ENCODE measurements around the gene RYR1.
"Not testable (repeated sequence)": the region's sequence is repeated elsewhere in the genome, so short reads cannot be mapped to it uniquely, and the experiment has no call there.

Gene RYR1

GRCh38 chr19:38626401-38626800 is 192.9 kb downstream of the RYR1 start:
- no peak for DNase-seq

DNA sequence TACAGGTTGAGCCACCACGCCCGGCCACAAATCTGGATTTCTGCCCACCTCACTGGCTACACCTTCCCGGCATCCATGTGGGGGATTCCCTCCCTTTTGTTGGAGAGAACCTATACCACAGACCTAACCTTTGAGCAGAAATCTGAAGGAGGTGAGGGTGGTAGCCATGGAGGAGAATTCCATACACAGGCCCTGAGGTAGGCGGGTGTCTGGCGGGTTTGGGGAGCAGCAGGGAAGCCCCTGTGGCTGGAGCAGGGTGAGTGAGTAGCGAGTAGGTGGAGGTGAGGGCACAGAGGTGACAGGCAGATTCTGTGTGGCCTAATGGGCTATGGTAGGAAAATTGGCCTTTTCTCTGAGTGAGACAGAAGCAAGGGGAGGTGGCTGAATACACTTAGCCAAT is 196.1 kb downstream of the RYR1 start:
- no peak for DNase-seq

DNA sequence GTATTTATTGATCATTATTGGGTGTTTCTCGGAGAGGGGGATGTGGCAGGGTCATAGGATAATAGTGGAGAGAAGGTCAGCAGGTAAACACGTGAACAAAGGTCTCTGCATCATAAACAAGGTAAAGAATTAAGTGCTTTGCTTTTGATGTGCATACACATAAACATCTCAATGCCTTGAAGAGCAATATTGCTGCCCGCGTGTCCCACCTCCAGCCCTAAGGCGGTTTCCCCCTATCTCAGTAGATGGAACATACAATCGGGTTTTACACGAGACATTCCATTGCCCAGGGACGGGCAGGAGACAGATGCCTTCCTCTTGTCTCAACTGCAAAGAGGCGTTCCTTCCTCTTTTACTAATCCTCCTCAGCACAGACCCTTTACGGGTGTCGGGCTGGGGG is 197.8 kb downstream of the RYR1 start:
- not testable (repeated sequence) for DNase-seq

GRCh38 chr19:38631811-38632475 is 198.5 kb downstream of the RYR1 start:
- DNase-seq, result not testable (repeated sequence)

- DNase-seq, result no peak
Observed at GRCh38 chr19:38632476-38633213, 199.2 kb downstream of the RYR1 start.

DNA sequence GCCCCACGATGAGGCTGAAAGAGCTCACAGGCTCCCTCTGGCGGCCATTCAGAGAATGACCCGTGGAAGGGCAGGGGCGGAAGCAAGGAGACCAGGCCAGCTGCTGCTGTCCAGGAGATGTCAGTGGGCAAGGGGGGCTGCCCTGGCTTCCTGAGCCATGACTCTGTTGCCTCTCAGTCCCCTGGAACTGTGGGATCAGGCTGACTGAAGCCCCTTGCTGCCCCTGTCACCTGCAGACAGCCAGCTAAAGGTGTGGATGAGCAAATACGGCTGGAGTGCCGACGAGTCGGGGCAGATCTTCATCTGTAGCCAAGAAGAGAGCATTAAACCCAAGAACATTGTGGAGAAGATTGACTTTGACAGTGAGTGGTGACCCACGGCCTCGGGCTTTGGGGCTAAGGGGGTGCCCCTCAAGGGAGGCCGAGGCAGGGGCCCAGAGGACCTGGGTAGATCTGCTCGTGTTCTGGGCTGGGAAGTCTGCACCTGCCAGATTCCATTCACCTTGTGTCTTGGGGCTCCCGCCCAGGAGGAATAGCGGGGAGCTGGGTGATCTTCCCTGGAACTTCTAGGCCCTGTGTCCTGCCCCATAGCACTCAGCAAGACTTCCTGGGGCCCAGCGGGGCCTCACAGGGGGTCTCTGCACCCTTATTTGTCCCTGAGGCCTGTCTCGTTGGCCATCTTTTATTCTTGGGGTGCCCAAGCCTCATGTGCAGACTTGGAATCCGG is 201.4 kb downstream of the RYR1 start:
- peak; percentile 47 for DNase-seq

DNA sequence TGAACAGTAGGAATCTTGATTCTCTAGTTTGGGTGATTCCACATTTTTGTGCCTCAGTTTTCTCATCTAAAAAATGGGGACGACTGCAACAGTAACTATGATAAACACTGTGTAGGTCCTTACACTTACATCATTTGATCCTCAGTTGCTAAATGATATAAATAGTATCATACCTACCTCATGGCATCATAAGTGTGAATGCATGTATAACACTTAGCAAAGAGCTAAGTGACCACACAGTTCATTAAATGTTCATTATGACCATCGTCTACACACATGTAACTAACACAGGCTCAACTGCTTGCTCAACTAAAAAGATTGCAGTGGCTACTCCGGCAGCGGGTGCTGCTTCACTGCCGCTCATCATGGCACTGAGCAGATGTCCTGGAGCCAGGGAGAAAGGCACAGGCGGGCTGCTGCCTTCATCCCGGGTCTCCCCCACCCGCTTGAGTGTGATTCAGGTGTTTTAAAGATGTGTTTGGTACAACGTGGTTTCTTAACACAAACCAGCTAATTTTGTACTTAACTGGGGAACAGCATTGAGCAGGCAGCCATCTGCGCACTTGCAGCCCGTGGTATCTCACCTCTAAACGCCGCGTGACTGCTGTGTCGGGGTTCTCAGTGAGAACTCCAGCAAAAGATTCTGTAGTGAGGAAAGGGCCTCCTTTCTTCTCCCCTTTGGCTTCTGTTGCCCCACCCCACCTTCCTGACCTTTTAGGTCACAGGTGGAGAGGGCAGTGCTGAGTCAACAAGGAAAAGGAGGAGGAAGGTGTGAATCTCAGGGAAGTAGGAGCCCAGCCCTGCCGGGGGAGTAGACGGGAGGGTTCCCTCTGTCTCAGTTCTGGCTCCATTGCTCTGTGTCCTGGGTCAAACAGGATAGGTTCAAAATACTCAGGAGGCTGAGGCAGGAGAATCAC is 202.2 kb downstream of the RYR1 start:
- no peak for DNase-seq
